Prostate gland (tissue), 2 donors: ENCODE results near the gene RPS6KL1. TPM values are rescaled to one million over a fixed set of nuclear protein-coding genes. Genes with fewer than 3 reads are reported as not detected.

Source experiments
- DNase-seq: peaks from one replicate; pipeline ENCODE4 v3.0.0-alpha.2; 2019; ENCODE audit warnings: low spot score
- H3K27ac ChIP-seq, 2 donors: fragments of 200-600 bp; sonication (generic); 2 replicates each; pipeline ENCODE4 v1.5.1; 2017 to 2019
- H3K27me3 ChIP-seq: fragments of 200-600 bp; sonication (generic); replicated peaks from 2 replicates; pipeline ENCODE4 v1.5.1; 2019; ENCODE audit not compliant: insufficient read depth
- H3K36me3 ChIP-seq, 2 donors: fragments of 200-600 bp; sonication (generic); 1 replicate in 1 of 2; 2 replicates in 1 of 2; pipeline versions ENCODE4 v1.5.1 to v1.8.1; 2017 to 2019
- H3K4me1 ChIP-seq: fragments of 200-600 bp; sonication (generic); replicated peaks from 2 replicates; pipeline ENCODE4 v1.5.1; 2019
- H3K4me3 ChIP-seq, 2 donors: fragments of 200-600 bp; sonication (generic); 2 replicates each; pipeline ENCODE4 v1.5.1; 2017 to 2019
- H3K9me3 ChIP-seq: fragments of 200-600 bp; sonication (generic); 2 replicates; pipeline ENCODE4 v1.5.1; 2017
- CTCF ChIP-seq, 4 experiments: fragments of 200-600 bp in 2 of 4; fragments of 450-650 bp in 2 of 4; sonication (generic) in 2 of 4; IDR thresholded peaks; 1 replicate in 3 of 4; 2 replicates in 1 of 4; pipeline ENCODE4 v1.5.1; 2016 to 2019; ENCODE audit warnings: antibody characterized with exemption in 4 of 4, mild to moderate bottlenecking in 2 of 4, moderate library complexity in 2 of 4
- POLR2A ChIP-seq: fragments of 450-650 bp; IDR thresholded peaks from one replicate; pipeline ENCODE4 v1.6.1; 2016; ENCODE audit warnings: antibody characterized with exemption, mild to moderate bottlenecking
- POLR2AphosphoS5 ChIP-seq: sonication (generic); formaldehyde crosslinking; IDR thresholded peaks from one replicate; pipeline ENCODE4 v1.6.1; 2017; ENCODE audit warnings: antibody characterized with exemption
- WGBS: methylation state at CpG from one replicate; pipeline ENCODE4 v1.1.5; 2018; 5-methylcytosine and 5-hydroxymethylcytosine counted together
- intact Hi-C: fragments of 100-400 bp; cut with DNase I; formaldehyde crosslinking; loops from one replicate; pipeline ENCODE4 v1.14.2; 2022
- total RNA-seq, 2 donors: library from RNA; depleted of rRNA; stranded (reverse); fragments of >200 nt; gene quantifications; one replicate each; pipeline ENCODE4 v1.1.0, GENCODE V29; 2016

Gene RPS6KL1
- total RNA-seq, 2 donors from 2014 or later = 1.5 to 15.1 TPM

GRCh38 chr14:74960736-74961135, 37.7 kb upstream of the RPS6KL1 start:
- Histone ChIP-seq H3K4me1 (no peaks in the 10 kb centered on the region), H3K4me3 (no peak overlapping the region), H3K27me3 (no peaks in the 10 kb centered on the region), H3K27ac (no peak overlapping the region), H3K9me3 (no peaks in the 10 kb centered on the region), H3K36me3 (no peaks in the 10 kb centered on the region)
- 76% methylated on average over 4 of the region's 4 CpGs for WGBS
- no peak for TF ChIP-seq POLR2A
- TF ChIP-seq POLR2AphosphoS5 = no peak
- no peak for TF ChIP-seq CTCF (IDR thresholded peaks at IDR 0.05)
- DNase-seq = no peak
- intact Hi-C loops = no loop called here

DNA sequence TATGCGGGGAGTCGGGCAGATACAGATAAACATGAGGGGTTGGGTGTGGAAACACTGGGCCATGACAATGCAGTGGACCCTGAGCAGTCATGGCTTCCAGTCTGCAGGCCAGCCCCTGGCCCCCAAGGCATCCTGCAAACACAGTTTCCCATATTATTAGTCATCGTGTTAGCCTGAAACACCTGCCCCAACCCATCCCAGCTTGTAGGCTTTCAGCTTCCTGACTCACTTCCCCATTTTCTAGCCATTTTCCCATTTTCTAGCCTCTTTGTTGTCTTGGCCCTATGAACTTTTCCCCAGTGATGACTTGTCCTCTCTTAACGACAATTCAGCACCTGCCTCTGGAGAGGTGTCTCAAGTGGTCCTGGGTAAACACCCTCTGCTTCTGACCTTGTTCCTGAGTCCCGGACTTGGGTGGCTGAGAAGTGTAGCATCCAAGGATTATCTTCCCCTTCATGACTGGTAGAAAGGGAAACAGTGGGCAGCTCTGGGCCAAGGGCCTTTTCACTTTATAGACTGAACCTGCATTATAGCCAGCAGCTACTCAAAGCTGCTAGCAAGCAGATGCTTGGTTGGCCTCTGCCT, 36.6 kb upstream of the RPS6KL1 start:
- Histone ChIP-seq H3K9me3 (no peaks in the 10 kb centered on the region), H3K36me3 (no peaks in the 10 kb centered on the region), H3K27me3 (no peaks in the 10 kb centered on the region), H3K4me3 (no peak overlapping the region), H3K27ac (no peak overlapping the region), H3K4me1 (no peaks in the 10 kb centered on the region)
- intact Hi-C loops = no loop called here
- no peak for TF ChIP-seq CTCF (IDR thresholded peaks at IDR 0.05)
- no peak for TF ChIP-seq POLR2AphosphoS5
- TF ChIP-seq POLR2A = no peak
- DNase-seq = no peak
- 84% methylated on average over 5 of the region's 5 CpGs for WGBS

GRCh38 chr14:74956280-74957072, 33.4 kb upstream of the RPS6KL1 start:
- Histone ChIP-seq H3K27ac (no peak overlapping the region), H3K36me3 (no peaks in the 10 kb centered on the region), H3K4me3 (no peak overlapping the region), H3K4me1 (no peaks in the 10 kb centered on the region), H3K27me3 (no peaks in the 10 kb centered on the region), H3K9me3 (no peaks in the 10 kb centered on the region)
- no peak for TF ChIP-seq CTCF (IDR thresholded peaks at IDR 0.05)
- no peak for TF ChIP-seq POLR2AphosphoS5
- no peak for TF ChIP-seq POLR2A
- intact Hi-C loops = no loop called here
- 88% methylated on average over 24 of the region's 24 CpGs for WGBS
- no peak for DNase-seq

DNA sequence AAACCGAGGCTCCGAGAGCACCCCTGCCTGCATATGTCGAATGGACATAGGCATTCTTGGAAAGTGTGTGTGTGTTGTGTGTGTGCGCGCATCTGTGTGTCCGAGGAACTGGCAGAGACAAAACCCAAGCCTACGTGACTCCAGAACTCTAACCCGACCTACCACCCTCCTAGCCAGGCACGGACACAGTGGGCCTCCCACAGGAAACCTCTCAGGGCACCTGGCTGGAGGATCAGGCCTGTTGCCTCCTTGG, 32.9 kb upstream of the RPS6KL1 start:
- Histone ChIP-seq H3K27me3 (no peaks in the 10 kb centered on the region), H3K27ac (no peak overlapping the region), H3K4me1 (no peaks in the 10 kb centered on the region), H3K4me3 (peak overlapping the region in 1 of 2 donors; percentile 35), H3K36me3 (no peaks in the 10 kb centered on the region), H3K9me3 (no peaks in the 10 kb centered on the region)
- no peak for DNase-seq
- intact Hi-C loops = no loop called here
- TF ChIP-seq CTCF (IDR thresholded peaks at IDR 0.05) (no peak), POLR2AphosphoS5 (no peak), POLR2A (no peak)
- 84% methylated on average over 8 of the region's 9 CpGs for WGBS
